ENCODE results near the gene ARHGDIB.

Gene ARHGDIB

DNA sequence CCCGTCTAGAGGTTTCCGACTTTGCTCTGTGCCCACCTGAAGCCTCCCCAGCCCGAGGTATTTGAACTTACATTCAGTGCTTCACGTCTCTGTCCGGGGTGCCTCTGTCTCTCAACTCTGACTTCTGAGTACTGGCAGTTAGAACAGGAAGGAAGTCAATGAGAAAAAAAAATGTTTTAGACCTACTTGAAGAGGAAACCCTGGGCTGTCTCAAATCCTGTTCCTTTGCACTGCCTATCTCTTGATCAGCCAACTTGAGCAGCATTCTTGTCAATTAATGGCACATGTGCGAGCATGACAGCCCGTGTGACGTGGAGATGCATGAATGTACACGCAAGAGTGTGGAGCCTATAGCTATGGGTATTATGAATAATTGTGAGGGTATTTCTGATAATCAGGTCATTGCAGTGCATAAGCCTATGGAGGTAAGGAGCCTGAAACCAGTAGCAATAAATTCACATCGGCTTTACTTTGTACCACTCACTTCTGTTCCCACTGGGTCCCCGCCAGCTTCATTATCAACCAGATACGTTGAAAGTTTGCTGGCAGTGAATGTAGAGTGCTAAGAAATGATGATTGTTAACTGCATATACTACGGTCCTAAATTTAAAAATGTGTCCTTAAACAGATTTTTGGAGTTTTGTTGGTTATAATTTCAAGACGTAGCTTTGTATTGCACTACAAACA, at the start of gene ARHGDIB:
TSS of gene ARHGDIB (minus strand) at position 136 of the 687 bp plus-strand sequence. CDS start 10,889 bp downstream, outside the sequence.
- peak within 1 kb of the TSS; percentile 98 for H3K4me3 ChIP-seq (ENCODE audit: low read depth, low read length)
- peak; percentile 93 for DNase-seq (ENCODE audit: low read depth)
- TF ChIP-seq, protein P1, sequence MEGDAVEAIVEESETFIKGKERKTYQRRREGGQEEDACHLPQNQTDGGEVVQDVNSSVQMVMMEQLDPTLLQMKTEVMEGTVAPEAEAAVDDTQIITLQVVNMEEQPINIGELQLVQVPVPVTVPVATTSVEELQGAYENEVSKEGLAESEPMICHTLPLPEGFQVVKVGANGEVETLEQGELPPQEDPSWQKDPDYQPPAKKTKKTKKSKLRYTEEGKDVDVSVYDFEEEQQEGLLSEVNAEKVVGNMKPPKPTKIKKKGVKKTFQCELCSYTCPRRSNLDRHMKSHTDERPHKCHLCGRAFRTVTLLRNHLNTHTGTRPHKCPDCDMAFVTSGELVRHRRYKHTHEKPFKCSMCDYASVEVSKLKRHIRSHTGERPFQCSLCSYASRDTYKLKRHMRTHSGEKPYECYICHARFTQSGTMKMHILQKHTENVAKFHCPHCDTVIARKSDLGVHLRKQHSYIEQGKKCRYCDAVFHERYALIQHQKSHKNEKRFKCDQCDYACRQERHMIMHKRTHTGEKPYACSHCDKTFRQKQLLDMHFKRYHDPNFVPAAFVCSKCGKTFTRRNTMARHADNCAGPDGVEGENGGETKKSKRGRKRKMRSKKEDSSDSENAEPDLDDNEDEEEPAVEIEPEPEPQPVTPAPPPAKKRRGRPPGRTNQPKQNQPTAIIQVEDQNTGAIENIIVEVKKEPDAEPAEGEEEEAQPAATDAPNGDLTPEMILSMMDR (IDR thresholded peaks at IDR 0.05; ENCODE audit: insufficient read depth, low read depth, low read length, missing control alignments) = no peak

DNA sequence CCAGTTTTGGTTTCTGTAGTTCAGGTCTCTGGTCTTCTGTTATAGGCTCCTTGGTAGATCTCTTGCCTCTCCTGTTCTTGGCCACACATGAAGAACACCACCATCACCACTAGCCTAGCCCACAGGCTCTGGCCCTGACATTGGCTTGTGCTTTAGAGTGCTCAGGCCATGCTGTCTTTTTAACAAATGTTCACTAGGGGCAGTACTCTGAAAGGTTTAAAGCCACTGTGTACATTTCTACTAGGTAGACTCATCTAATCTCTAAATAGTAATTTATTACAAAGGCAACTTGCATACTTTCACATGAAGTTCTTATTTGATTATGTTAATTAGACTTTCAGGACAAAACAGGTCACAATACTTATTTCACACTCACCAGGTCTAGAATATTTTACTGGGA, 49.8 kb upstream of the ARHGDIB start:
- TF ChIP-seq, protein P1 (IDR thresholded peaks at IDR 0.05; ENCODE audit: insufficient read depth, low read depth, low read length, missing control alignments) = no peak
- peak; percentile 28 for DNase-seq (ENCODE audit: low read depth)
- H3K4me3 ChIP-seq (ENCODE audit: low read depth, low read length) = no peak overlapping the region

DNA sequence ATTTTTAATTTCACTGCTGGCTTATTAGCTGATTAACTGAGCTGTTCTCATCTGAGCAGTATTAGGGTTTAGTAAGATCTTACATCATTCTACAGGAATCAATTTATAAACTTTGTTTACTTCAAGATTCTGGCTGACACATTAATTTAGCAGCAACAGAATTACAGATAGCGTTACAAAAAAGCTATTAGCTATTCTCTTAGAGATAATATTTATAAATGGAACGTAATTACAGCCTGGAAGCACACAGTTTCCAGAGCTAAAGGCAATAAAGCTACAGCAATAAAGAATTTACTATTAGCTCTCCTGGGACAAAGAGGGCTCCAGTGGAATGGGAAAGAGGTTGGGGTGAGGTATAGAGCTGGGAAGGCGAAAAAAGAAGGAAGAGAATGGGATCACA, 46.1 kb upstream of the ARHGDIB start:
- no peak overlapping the region for H3K4me3 ChIP-seq (ENCODE audit: low read depth, low read length)
- TF ChIP-seq, protein P1 (IDR thresholded peaks at IDR 0.05; ENCODE audit: insufficient read depth, low read depth, low read length, missing control alignments) = no peak

DNA sequence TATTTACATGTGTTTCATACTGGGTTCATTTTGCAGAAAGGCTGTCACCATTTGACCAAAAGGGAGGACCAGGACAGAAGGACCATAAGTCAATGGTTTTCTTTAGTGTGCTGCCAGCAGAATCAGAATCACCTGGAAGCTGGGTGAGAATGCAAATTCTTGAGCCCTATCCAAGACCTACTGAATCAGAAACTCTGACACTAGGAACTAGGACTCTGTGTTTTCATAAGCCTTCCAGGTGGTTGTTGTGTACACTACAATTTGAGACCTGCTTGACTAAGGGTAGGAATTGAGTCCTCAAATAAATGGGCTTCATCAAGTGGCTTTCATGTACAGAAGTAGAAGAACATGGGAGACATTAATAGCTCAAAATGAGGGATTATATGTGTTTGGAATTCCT, 43.7 kb upstream of the ARHGDIB start:
- no peak for DNase-seq (ENCODE audit: low read depth)
- TF ChIP-seq, protein P1 (IDR thresholded peaks at IDR 0.05; ENCODE audit: insufficient read depth, low read depth, low read length, missing control alignments) = no peak
- H3K4me3 ChIP-seq (ENCODE audit: low read depth, low read length) = no peak overlapping the region

More for the DNA sequence above, 46.1 kb upstream of the ARHGDIB start:
- DNase-seq (ENCODE audit: low read depth) = no peak

DNA sequence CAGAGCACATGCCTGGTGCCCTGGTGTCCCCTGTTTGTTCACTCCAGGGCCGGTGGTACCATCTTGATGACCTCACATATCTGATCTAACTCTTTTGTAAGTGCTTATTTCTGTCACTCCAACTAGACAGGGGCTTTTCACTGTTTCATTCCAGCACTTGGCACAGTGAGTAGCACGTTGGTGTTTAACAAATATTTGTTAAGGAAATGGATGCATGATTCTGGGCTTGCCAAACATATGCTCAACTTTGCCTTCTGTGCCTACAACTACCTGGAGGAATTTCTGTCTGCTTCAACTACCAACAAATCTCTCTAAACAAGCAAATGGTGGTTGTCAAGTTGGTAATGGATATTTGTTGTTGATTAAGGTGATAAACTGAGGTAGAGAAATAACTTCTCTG, 43.0 kb upstream of the ARHGDIB start:
- TF ChIP-seq, protein P1 (IDR thresholded peaks at IDR 0.05; ENCODE audit: insufficient read depth, low read depth, low read length, missing control alignments) = no peak
- DNase-seq (ENCODE audit: low read depth) = no peak
- no peak overlapping the region for H3K4me3 ChIP-seq (ENCODE audit: low read depth, low read length)

DNA sequence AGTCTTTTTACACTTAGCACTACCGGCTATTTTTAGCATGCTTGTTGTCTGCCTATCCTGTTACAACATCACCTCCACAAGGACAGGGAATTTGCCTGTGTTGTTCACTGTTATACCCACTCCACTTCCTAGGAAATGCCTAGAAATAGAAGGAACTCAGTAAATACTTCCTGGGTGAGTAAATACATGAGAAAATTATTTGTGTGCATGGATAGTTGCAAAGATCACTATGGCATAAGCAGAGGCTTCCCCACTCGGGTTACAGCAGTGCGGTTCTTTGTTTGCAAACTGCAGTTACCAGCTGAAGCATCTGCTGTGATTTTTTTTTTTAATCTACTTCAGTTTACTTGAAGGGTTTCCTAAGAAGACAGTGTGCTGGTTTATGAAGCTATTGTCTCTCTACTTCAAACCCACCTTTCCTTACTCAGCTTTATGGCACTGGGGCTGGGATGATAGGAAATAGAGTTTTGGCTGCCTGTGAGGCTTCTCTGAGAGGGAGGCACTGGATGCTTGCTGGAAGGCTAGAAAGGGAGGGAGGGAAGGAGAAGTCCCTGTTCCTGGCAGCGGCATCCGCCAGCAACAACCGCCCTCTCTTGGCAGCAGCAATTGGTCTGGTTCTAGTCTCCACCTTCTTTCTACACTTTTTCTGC, 40.5 kb upstream of the ARHGDIB start:
- TF ChIP-seq, protein P1 (IDR thresholded peaks at IDR 0.05; ENCODE audit: insufficient read depth, low read depth, low read length, missing control alignments) = no peak
- no peak overlapping the region for H3K4me3 ChIP-seq (ENCODE audit: low read depth, low read length)
- DNase-seq (ENCODE audit: low read depth) = no peak
